Caco-2 (cell line): ENCODE measurements around the gene RIC3. TPM values are rescaled to one million over a fixed set of nuclear protein-coding genes. Genes with fewer than 3 reads are reported as not detected.

Experiments used
- BruUV-seq: library from RNA; stranded (reverse); fragments of 400-500 nt; replicated peaks from 2 replicates; lab custom pipeline; 2021; lab: Mats Ljungman, UMichigan
- CTCF ChIA-PET: fragments of 300-600 bp; sonication (Branson Sonifier 250); formaldehyde crosslinking; loops from one replicate; lab custom pipeline; 2022; ENCODE audit warnings: antibody characterized with exemption; lab: Charles Lee
- POLR2A ChIA-PET: fragments of 300-600 bp; sonication (Branson Sonifier 250); formaldehyde crosslinking; loops from one replicate; lab custom pipeline; 2022; ENCODE audit warnings: antibody characterized with exemption; lab: Charles Lee
- DNase-seq, 2 experiments: peaks; one replicate each; pipeline versions ENCODE4 v3.0.0 to v3.0.0-alpha.2; 2020 to 2022
- H3K27me3 ChIP-seq: replicated peaks from 2 replicates; pipeline ENCODE4 v1.6.0; 2011; ENCODE audit warnings: low read length; ENCODE audit not compliant: control insufficient read depth, insufficient read depth
- H3K36me3 ChIP-seq: 2 replicates; pipeline ENCODE4 v1.5.1; 2011; ENCODE audit warnings: low read length; ENCODE audit not compliant: control insufficient read depth, insufficient read depth
- H3K4me1 ChIP-seq: fragments of 250-450 bp; sonication (Bioruptor Pico); 2 replicates; pipeline ENCODE4 v1.5.1; 2020; ENCODE audit warnings: mild to moderate bottlenecking
- H3K4me3 ChIP-seq: 2 replicates; pipeline ENCODE4 v1.5.1; 2011; ENCODE audit warnings: low read depth, mild to moderate bottlenecking, control low read depth, low read length
- H3K9me3 ChIP-seq: fragments of 250-450 bp; sonication (Bioruptor Pico); 2 replicates; pipeline ENCODE4 v1.5.1; 2020; ENCODE audit warnings: mild to moderate bottlenecking, moderate library complexity
- H3K27ac Mint-ChIP-seq: one replicate; pipeline ENCODE4 v1.8.0; 2022; ENCODE audit warnings: mixed read lengths; ENCODE audit not compliant: unreplicated experiment
- H3K27me3 Mint-ChIP-seq: one replicate; pipeline ENCODE4 v1.8.0; 2022; ENCODE audit warnings: mixed read lengths; ENCODE audit not compliant: insufficient read depth, unreplicated experiment
- H3K36me3 Mint-ChIP-seq: one replicate; pipeline ENCODE4 v1.8.0; 2022; ENCODE audit warnings: mild to moderate bottlenecking, mixed read lengths; ENCODE audit not compliant: insufficient read depth, unreplicated experiment
- H3K4me1 Mint-ChIP-seq: one replicate; pipeline ENCODE4 v1.8.0; 2022; ENCODE audit warnings: low read depth, mixed read lengths; ENCODE audit not compliant: unreplicated experiment
- H3K4me3 Mint-ChIP-seq: one replicate; pipeline ENCODE4 v1.8.0; 2022; ENCODE audit warnings: mild to moderate bottlenecking, moderate library complexity, mixed read lengths; ENCODE audit not compliant: unreplicated experiment
- H3K9me3 Mint-ChIP-seq: one replicate; pipeline ENCODE4 v1.8.0; 2022; ENCODE audit warnings: mixed read lengths; ENCODE audit not compliant: unreplicated experiment
- intact Hi-C: fragments of 100-400 bp; cut with micrococcal nuclease; formaldehyde crosslinking; loops from one replicate; pipeline ENCODE4 v1.10.0; 2022; ENCODE audit not compliant: unreplicated experiment
- total RNA-seq: library from RNA; stranded (reverse); gene quantifications from 2 replicates; pipeline ENCODE4 v1.2.3, GENCODE V29; 2022
- TF ChIP-seq, protein P1 (sequence below), 2 experiments: fragments of 200-600 bp in 1 of 2; IDR thresholded peaks; 1 replicate in 1 of 2; 2 replicates in 1 of 2; pipeline versions ENCODE4 v1.5.1 to v1.8.0; 2011 to 2022; ENCODE audit warnings: antibody characterized with exemption in 1 of 2, control low read depth in 1 of 2, inconsistent platforms in 1 of 2, low read depth in 1 of 2, low read length in 1 of 2, mild to moderate bottlenecking in 1 of 2, moderate library complexity in 1 of 2; ENCODE audit not compliant: insufficient read depth in 1 of 2, severe bottlenecking in 1 of 2, unreplicated experiment in 1 of 2

The RIC3 gene
- total RNA-seq, 1 experiment from 2014 or later = not detected

- Histone ChIP-seq H3K4me3 (no peak overlapping the region), H3K4me1 (no peaks in the 10 kb centered on the region), H3K9me3 (no peaks in the 10 kb centered on the region), H3K36me3 (no peaks in the 10 kb centered on the region), H3K27me3 (no peaks in the 10 kb centered on the region)
- Mint-ChIP-seq H3K27me3 (peaks cover 10% of the 10 kb centered on the region), H3K9me3 (no peaks in the 10 kb centered on the region), H3K4me1 (no peaks in the 10 kb centered on the region), H3K36me3 (no peaks in the 10 kb centered on the region), H3K4me3 (no peak overlapping the region), H3K27ac (no peak overlapping the region)
- TF ChIP-seq, protein P1, sequence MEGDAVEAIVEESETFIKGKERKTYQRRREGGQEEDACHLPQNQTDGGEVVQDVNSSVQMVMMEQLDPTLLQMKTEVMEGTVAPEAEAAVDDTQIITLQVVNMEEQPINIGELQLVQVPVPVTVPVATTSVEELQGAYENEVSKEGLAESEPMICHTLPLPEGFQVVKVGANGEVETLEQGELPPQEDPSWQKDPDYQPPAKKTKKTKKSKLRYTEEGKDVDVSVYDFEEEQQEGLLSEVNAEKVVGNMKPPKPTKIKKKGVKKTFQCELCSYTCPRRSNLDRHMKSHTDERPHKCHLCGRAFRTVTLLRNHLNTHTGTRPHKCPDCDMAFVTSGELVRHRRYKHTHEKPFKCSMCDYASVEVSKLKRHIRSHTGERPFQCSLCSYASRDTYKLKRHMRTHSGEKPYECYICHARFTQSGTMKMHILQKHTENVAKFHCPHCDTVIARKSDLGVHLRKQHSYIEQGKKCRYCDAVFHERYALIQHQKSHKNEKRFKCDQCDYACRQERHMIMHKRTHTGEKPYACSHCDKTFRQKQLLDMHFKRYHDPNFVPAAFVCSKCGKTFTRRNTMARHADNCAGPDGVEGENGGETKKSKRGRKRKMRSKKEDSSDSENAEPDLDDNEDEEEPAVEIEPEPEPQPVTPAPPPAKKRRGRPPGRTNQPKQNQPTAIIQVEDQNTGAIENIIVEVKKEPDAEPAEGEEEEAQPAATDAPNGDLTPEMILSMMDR (IDR thresholded peaks at IDR 0.05; ENCODE audit: insufficient read depth in 1 of 2, low read depth in 1 of 2, low read length in 1 of 2, severe bottlenecking in 1 of 2, unreplicated experiment in 1 of 2) = no peak
- intact Hi-C loops = no loop called here
- ChIA-PET CTCF (no interaction called here), POLR2A (no interaction called here)
- no TSS peak for BruUV-seq
- DNase-seq = no peak
These were observed 19.1 kb downstream of the RIC3 start for GRCh38 chr11:8149726-8150125.

- Histone ChIP-seq H3K36me3 (no peaks in the 10 kb centered on the region), H3K4me3 (no peak overlapping the region), H3K4me1 (no peaks in the 10 kb centered on the region), H3K27me3 (no peaks in the 10 kb centered on the region), H3K9me3 (no peaks in the 10 kb centered on the region; the same call in 1 of the 2 replicates)
- POLR2A ChIA-PET = no interaction called here
- H3K27me3 Mint-ChIP-seq = peaks cover 2% of the 10 kb centered on the region
- intact Hi-C loops = no loop called here
- no peaks in the 10 kb centered on the region for H3K36me3 Mint-ChIP-seq
- CTCF ChIA-PET = no interaction called here
- BruUV-seq = no TSS peak
- H3K27ac Mint-ChIP-seq = no peak overlapping the region
- no peak for DNase-seq
- no peaks in the 10 kb centered on the region for H3K4me1 Mint-ChIP-seq
- H3K4me3 Mint-ChIP-seq = no peak overlapping the region
- H3K9me3 Mint-ChIP-seq = no peaks in the 10 kb centered on the region
- TF ChIP-seq, protein P1 (IDR thresholded peaks at IDR 0.05; ENCODE audit: insufficient read depth in 1 of 2, low read depth in 1 of 2, low read length in 1 of 2, severe bottlenecking in 1 of 2, unreplicated experiment in 1 of 2) = no peak
These were observed 30.3 kb downstream of the RIC3 start for GRCh38 chr11:8138526-8138925.

DNA sequence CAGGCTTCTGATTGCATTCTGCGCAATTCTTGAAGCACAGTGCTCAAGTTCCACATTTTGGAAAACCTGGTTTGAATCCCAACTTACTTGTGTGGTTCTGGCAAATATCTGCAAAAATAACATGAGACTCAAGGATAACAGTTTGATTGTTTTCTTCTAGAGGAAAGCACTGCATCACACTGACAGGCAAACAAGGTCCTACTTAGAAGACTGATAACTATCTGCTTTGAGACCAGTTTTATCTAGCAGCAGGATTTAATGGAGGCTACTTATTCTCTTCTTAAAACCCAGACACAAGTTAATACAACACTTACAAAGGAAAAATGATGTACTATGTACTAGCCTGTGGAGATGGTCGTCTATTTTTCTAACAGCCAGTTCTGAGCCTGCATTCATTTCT lies 41.4 kb downstream of the RIC3 start:
- H3K27me3 ChIP-seq = no peaks in the 10 kb centered on the region; the same call in 1 of the 2 replicates
- H3K36me3 ChIP-seq = no peaks in the 10 kb centered on the region
- TF ChIP-seq, protein P1 (IDR thresholded peaks at IDR 0.05; ENCODE audit: insufficient read depth in 1 of 2, low read depth in 1 of 2, low read length in 1 of 2, severe bottlenecking in 1 of 2, unreplicated experiment in 1 of 2) = no peak
- peaks cover 19% of the 10 kb centered on the region for H3K27me3 Mint-ChIP-seq
- H3K4me1 ChIP-seq = no peaks in the 10 kb centered on the region
- H3K36me3 Mint-ChIP-seq = no peaks in the 10 kb centered on the region
- no peaks in the 10 kb centered on the region for H3K9me3 Mint-ChIP-seq
- H3K4me1 Mint-ChIP-seq = no peaks in the 10 kb centered on the region
- H3K4me3 ChIP-seq = no peak overlapping the region
- no peak overlapping the region for H3K4me3 Mint-ChIP-seq
- DNase-seq = no peak
- no peaks in the 10 kb centered on the region for H3K9me3 ChIP-seq
- no peak overlapping the region for H3K27ac Mint-ChIP-seq
- POLR2A ChIA-PET = no interaction called here
- intact Hi-C loops = no loop called here
- CTCF ChIA-PET = no interaction called here
- BruUV-seq = no TSS peak
